ENCODE data around the gene OCA2.

DNA sequence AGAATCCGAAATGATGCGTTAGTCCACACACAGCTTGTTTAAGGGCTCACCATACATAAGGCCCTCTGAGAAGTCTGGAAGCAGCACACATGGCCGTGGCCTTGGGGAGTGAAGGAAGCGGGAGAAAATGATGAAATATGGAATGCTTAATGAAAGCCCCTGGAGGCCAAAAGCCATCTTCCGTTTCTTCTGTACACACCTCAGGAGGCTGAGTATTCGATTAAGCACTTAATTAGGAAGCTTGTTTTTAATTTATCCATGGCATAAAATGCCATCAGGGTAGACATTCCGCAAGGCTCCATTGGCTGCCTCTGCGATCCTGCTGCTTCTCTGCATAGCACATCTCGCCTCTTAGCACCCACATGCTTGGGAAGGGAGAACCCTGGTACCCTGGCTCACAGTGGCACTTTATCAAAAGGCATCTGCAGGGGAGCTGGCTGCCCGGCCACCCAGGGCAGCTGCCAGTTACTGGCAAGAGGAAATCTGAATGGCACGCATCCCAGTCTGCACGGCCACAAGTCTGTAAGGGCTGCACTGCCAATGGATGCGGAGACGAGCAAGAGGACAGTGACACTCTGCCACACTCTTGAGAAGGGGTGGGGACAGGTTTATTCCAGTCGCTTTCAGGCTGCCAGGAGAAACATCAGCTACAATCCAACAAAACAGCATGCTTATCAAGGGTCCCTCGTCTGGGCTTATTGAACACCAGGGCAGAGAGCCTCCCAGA is 356.2 kb downstream of the OCA2 start:
- no peak for TF ChIP-seq SIN3A (IDR thresholded peaks at IDR 0.05; ENCODE audit: borderline replicate concordance, insufficient read depth, low read length)
- TF ChIP-seq TAF1 (IDR thresholded peaks at IDR 0.05; ENCODE audit: borderline replicate concordance, insufficient read depth, low read length), result no peak
- TF ChIP-seq POLR2AphosphoS5 (IDR thresholded peaks at IDR 0.05; ENCODE audit: low read depth, low read length), result no peak
- TF ChIP-seq, protein P1, sequence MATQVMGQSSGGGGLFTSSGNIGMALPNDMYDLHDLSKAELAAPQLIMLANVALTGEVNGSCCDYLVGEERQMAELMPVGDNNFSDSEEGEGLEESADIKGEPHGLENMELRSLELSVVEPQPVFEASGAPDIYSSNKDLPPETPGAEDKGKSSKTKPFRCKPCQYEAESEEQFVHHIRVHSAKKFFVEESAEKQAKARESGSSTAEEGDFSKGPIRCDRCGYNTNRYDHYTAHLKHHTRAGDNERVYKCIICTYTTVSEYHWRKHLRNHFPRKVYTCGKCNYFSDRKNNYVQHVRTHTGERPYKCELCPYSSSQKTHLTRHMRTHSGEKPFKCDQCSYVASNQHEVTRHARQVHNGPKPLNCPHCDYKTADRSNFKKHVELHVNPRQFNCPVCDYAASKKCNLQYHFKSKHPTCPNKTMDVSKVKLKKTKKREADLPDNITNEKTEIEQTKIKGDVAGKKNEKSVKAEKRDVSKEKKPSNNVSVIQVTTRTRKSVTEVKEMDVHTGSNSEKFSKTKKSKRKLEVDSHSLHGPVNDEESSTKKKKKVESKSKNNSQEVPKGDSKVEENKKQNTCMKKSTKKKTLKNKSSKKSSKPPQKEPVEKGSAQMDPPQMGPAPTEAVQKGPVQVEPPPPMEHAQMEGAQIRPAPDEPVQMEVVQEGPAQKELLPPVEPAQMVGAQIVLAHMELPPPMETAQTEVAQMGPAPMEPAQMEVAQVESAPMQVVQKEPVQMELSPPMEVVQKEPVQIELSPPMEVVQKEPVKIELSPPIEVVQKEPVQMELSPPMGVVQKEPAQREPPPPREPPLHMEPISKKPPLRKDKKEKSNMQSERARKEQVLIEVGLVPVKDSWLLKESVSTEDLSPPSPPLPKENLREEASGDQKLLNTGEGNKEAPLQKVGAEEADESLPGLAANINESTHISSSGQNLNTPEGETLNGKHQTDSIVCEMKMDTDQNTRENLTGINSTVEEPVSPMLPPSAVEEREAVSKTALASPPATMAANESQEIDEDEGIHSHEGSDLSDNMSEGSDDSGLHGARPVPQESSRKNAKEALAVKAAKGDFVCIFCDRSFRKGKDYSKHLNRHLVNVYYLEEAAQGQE (IDR thresholded peaks at IDR 0.05; ENCODE audit: insufficient read depth in 1 of 2, low read depth in 2 of 2, low read length in 2 of 2), result no peak

Measured in PFSK-1 (cell line).